ENCODE results near the gene KLHL28.

The KLHL28 gene, protein sequence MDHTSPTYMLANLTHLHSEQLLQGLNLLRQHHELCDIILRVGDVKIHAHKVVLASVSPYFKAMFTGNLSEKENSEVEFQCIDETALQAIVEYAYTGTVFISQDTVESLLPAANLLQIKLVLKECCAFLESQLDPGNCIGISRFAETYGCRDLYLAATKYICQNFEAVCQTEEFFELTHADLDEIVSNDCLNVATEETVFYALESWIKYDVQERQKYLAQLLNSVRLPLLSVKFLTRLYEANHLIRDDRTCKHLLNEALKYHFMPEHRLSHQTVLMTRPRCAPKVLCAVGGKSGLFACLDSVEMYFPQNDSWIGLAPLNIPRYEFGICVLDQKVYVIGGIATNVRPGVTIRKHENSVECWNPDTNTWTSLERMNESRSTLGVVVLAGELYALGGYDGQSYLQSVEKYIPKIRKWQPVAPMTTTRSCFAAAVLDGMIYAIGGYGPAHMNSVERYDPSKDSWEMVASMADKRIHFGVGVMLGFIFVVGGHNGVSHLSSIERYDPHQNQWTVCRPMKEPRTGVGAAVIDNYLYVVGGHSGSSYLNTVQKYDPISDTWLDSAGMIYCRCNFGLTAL

DNA sequence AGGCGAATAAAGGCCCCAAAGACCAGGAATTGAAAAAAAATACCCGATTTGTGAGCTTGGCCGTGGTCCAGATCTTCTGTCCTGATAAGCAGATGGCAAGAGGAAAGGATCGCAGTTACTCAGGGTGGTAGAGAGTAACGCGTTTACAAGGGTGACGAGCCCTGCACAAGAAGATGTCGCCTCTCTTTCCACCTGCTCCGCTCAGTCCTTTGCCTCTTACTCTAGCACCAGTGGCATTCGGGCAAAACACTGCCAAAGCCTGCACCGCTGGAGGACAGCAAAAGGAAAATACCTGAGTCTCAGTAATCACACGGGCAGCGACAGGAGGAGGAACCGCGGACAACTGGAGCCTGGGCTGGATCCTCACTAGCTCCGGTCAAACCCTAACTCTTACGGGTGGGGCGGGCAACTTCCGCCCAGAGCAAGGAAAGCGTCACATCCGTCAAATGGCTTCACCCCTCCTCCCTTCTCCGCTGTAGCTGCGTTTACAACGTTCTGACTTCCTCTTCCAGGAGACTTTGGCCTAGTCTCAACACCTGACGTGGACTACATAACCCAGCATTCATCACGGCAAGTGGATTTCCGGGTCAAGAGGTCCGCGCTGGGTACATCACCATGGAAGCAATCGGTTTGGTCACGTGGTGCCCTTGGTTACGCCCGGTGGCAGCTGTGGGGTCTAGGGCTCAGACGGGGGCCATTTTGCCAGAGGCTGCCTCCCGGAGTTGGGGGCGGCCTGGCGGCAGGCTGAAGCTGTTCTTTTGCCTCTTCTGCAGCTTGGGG lies at the start of gene KLHL28, which contains the start of gene TOGARAM1:
Gene KLHL28, minus strand, starts transcription at position 394 of the 780 bp plus-strand sequence. CDS start 16,019 bp downstream, outside the sequence.
Gene TOGARAM1, plus strand, starts transcription at position 637 of the 780 bp plus-strand sequence. CDS start 232 bp downstream, outside the sequence.
- peak; percentile 89 for DNase-seq

DNA sequence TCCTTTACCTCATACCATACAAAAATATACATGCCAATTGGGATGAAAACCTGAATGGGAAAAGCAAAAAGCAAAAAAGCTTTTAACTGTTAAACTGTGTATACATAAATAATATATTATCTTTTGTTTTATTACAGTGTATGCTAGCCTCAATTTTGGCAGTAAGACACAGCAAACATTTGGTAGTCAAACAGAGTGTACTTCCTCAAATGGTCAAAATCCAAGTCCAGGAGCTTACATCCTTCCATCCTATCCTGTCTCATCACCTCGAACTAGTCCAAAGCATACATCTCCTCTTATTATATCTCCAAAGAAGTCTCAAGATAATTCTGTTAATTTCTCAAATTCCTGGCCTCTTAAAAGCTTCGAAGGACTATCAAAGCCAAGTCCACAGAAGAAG lies 42.2 kb upstream of the KLHL28 start:
- no peak for DNase-seq

DNA sequence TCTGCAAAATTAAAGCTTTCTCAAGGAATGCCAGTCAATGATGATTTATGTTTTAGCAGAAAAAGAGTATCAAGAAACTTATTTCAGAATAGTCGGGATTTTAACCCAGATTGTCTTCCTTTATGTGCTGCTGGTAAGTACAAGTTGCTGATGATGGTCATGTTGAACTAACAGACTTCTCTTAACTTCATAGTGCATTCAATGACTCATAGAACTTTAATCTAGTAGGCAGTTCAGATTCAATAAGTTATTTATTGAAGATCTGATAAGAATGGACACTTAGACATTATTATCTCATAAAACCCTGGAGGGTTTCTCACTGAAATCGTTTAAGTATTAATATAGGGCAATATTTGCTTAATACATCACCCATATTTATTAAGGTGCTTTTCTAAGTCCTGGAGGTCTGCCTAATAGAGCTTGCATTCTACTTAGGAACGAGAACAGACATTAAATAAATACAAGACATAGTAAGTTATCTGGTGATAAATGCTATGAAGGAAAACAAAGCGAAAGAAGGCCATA lies 34.1 kb upstream of the KLHL28 start:
- no peak for DNase-seq

DNA sequence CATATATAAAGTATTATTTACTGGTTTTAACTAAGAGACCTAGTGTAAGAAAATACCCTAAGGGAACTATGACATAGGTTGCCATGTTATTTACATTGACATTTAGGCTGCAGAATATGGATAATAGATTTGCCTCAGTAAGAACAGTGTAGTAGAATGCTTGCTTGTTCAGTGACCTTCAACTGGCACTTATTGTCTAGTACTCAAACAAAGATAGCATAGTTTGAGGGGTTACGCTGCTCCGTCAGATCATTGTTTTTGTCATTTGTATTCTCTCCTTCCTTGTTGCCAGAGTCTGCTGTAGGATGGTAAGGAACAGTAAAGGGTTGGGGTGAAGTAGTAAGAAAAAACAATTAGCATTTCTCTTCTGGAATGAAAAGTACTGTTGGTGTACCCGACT lies 33.4 kb upstream of the KLHL28 start:
- DNase-seq = no peak

DNA sequence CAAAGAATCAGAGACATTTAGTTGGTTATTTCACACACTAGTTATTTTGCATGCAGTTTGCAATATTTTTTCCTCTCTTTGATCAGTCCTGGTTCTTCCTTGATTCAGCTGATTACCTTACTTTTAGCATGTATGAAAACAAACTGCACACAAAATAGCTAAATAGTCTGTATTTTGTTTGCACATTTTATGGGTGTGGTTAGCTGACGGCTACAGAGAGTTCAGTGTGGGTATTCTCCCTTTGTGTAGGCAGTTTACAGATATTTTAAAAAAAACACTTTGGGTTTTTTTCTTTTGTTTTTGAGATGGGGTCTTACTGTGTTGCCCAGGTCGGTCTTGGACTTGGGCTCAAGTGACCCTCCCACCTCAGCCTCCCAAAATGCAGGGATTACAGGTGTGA lies 28.8 kb upstream of the KLHL28 start:
- DNase-seq = no peak

DNA sequence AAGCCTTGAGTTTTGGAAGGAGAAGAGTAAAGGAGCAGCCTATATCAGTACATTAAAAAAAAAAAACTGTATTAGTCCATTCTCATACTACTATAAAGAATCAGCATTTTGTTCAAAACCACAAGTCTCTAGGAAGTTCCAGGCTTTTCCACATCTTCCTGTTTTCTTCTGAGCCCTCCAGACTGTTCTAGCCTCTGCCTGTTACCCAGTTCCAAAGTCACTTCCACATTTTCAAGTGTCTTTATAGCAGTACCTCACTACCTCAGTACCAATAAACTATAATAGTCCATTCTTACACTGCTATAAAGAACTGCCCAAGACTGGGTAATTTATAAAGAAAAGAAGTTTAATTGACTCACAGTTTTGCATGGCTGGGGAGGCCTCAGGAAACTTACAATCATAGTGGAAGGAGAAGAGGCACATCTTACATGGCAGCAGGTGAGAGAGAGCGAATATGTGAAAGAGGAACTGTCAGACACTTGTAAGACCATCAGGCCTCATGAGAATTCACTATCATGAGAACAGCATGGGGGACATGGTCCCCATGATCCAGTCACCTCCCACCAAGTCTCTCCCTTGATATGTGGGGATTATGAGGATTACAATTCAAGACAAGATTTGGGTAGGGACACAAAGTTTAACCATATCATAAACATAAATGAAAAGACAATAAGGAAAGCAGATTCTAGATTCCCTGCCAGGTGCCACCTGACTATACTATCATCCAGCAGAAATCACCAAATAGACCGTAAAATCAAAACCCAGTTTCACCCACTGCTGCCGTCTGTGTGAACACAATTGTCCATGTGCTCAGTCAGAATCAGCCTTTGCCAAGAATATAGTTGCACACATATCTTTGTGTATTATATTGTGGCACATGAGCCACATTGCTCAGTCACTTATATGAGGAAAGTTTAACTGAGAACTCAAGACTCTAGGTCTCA lies 28.0 kb upstream of the KLHL28 start:
- DNase-seq = no peak

DNA sequence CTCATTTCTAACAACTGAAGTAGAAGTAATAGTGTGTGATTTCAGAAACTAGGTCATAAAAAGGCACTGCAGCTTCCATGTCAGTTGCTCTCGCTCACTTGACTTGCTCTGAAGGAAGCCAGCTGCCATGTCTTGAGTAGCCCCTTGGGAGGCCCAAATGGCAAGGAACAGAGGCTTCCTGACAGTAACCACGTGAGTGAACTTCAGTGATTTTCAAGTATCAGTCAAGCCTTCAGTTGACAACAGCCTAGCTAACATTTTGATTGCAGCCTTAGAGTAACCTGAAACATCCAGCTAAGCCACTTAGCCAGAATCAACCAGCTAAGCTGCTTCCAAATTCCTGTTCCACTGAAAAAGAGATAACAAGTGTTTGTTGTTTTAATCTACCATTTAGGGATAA lies 26.9 kb upstream of the KLHL28 start:
- DNase-seq = no peak

DNA sequence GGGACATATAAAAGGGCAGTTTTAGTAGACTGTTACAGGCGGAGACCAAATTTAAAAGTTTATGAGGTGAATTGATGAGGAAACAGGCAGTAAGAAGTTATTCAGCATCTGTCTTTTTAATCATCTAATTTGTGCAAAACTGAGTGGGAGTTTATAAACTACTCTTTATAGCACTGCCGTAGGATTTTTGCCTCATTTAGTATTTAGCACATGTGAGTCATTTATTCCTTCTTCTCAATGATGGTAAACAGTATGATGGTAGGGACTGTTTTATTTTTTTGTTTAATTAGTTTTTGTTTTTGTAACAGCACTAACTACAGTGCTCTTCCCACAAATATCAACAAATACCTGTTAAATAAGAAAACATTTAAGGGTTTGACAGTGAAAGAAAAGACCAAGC lies 20.8 kb upstream of the KLHL28 start:
- no peak for DNase-seq

DNA sequence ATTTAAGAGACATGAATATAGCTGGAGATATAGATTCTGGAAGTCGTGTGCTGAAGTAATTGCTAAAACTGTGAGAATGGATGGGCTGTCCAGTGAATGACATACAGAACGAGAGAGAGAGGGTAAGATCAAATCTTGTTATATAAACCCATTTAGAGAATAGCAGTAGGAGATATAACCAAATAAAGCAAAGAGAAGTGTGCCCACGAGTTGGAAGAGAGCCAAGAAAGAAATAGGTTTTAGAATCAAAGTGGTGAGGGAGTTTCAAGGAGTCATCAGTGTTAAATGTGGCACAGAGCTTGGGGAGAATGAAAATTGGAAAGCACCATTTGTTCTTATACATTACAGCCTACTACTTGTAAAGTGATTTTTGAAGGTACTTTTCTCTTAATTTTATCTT lies 19.5 kb upstream of the KLHL28 start:
- no peak for DNase-seq

DNA sequence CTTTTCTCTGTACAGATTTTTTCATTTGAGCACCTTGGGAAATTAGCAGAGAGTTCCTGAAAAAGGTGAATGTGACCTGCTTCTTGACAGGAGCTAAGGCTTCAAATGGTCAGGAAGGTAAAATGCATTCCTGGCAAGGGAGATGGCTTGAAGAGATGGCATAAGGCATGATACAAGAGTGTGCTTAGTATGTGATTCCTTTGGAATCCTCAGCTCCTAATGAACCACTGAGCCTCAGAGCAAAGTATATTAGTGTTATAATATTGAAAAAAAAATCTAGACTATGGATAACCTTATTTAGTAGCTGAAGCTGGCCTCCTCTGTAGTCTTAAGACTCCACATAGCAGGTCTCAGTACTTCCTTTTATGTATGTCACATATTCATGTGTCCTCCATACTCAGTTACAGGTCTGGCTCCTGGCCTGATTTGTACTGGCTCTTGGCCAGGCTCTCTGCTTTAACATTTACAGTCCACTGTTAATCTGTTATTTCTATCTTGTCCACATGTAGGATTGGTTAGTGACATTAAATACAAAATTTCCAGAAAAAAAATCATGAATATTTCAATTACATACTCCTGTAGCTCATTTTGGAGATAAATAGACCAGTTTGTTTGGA lies 18.1 kb upstream of the KLHL28 start:
- DNase-seq = no peak

DNA sequence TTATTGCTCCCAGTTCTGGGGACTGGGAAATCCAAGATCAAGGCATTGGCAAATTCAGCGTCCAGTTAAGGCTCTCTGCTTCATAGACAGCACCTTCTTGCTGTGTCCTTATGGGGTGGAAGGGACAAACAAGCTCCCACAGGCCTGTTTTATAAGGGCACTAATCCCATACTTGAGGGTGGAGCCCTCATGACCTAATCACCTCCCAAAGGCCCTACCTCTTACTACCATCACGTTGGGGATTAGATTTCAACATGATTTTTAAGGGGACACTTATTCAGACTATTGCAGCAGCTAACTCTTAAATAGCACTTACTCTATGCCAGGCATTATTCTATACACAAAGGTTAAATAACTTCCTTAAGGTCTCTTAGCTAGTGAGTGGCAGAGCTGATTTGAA lies 17.5 kb upstream of the KLHL28 start:
- no peak for DNase-seq

DNA sequence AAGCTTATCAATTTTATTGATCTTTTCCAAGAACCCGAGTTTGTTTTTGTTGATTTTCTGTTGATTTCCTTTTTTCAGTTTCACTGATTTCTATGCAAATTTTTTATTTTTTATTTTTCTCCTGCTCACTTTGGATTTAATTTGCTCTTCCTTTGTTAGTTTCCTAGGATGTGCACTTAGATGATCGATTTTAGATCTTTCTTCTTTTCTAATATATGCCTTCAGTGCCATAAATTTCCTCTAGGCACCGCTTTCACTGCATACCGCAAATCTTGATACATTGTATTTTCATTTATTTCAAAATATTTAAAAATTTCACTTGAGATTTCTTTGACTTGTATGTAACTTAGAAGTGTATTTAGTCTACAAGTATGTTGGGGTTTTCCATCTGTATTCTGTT lies 9.7 kb upstream of the KLHL28 start:
- no peak for DNase-seq

DNA sequence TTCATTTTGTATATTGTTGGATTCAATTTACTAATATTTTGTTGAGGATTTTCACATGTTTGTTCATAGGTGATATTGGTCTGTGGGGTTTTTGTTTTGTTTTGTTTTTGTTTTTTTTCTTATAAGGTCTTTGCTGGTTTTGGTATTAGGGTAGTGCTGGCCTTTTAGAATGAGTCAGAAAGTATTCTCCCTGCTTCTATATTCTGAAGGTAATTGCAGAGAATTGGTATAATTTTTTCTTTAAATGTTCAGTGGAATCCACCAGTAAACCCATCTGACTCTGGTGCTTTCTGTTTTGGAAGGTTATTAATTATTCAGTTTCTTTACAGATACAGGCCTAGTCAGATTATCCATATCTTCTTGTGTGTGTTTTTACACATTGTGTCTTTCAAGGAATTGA lies 9.2 kb upstream of the KLHL28 start:
- no peak for DNase-seq

DNA sequence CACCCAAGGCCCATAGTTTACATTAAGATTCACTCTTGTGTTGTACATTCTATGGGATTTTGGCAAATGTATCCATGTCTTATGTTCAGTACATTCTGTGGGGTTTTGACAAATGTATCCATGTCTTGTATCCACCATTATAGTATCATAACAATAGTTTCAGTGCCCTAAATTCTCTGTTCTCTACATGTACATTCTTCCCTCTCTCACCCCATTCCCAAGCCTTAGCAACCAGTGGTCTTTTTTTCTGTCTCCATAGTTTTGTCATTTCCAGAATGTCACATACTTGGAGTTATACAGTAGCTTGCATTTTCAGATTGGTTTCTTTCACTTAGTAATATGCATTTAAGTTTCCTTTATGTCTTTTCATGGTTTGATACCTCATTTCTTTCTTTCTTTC lies 7.0 kb upstream of the KLHL28 start:
- DNase-seq = no peak

DNA sequence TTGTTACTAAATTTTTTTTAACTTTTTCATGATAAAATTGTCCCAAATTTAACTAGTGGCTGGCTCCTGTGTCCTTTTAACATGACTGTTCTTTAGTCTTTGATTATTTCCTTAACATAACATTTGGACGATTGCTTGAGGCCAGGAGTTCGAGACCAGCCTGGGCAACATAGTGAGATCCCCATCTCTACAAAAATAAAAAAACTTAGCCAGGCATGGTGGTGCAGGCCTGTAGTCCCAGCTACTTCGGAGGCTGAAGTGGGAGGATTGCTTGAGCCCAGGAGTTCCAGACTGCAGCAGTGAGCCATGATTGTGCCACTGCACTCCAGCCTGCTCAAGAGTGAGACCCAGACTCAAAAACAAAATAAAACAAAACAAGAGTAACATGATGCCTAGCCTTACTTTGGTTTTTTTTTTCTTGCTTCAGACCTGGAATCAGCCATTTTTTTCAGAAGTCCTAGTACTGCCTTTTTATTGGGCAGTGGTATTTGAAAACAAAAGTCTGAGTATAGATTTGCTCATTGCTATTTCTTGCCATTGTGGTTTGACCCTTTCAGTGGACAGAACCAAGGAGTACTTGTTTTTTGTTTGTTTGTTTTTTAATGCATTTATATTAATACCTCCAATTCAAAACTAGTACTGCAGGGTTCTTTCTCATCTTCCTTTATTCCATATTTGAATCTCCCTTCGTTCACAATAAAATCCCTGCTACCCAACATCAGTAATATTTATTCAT lies 5.0 kb upstream of the KLHL28 start:
- no peak for DNase-seq

DNA sequence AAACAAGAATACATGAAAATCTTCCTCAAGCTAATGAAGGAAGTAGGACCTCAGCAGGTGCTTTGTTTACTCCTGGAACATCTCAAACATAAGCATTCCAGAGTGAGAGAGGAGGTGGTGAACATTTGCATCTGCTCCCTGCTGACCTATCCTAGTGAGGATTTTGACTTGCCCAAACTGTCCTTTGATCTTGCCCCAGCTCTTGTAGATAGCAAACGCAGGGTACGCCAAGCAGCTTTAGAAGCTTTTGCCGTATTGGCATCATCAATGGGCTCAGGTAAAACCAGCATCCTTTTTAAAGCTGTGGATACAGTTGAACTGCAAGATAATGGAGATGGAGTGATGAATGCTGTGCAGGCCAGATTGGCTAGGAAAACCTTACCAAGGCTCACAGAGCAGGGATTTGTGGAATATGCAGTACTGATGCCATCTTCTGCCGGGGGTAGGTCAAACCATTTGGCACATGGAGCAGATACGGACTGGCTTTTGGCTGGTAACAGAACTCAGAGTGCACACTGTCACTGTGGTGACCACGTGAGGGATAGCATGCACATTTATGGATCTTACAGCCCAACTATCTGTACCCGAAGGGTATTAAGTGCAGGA lies 2.1 kb upstream of the KLHL28 start:
- DNase-seq = no peak

DNA sequence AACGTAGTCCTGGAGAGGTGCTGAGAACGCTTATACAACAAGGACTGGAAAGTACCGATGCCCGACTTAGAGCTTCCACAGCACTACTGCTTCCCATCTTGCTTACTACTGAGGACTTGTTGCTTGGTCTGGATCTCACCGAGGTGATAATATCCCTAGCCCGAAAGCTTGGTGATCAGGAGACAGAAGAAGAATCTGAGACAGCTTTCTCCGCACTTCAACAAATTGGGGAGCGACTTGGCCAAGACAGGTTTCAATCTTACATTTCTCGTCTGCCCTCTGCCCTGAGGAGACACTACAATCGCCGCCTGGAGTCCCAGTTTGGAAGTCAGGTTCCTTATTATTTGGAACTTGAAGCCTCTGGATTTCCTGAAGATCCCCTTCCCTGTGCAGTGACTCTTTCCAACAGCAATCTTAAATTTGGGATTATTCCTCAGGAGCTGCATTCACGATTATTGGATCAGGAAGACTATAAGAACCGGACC lies 1.3 kb upstream of the KLHL28 start:
- DNase-seq = no peak

DNA sequence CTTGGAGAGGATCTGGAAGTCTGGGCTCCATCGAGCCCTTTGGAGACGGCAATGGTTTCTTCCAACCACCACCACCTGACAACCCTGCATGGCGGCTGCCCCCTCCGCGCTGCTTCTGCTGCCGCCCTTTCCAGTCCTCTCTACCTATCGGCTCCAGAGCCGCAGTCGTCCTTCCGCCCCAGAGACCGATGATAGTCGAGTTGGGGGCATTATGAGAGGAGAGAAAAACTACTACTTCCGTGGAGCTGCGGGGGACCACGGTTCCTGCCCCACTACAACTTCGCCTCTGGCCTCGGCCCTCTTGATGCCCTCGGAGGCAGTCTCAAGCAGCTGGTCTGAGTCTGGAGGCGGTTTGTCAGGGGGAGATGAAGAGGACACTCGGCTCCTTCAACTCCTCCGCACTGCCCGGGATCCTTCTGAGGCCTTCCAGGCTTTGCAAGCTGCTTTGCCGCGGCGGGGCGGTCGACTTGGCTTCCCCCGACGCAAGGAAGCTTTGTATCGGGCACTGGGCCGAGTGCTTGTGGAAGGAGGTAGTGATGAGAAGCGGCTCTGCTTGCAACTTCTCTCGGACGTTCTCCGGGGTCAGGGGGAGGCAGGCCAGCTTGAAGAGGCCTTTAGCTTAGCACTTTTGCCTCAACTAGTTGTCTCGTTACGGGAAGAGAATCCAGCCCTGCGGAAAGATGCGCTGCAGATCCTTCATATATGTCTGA lies 742 bp upstream of the KLHL28 start:
- DNase-seq = peak; percentile 41

DNA sequence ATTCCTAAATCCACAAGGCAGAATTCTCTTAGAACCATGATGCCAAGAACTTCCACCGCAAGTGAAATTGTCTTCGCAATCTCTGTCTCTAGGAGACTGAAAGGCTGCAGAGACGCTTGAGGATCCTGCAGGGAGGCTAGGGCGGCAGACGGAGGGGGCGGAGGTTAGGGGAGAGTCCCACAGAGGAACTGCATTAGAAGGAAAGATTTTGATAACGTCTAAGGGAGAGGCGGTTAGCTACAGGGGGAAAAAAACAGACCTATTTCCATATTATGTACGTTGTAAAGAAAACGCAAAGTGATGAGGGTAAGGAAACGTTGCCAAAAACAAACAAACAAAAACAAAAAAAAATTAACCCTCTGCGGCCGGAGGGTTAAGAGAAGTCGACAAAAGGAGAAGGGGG lies 595 bp downstream of the KLHL28 start:
- peak; percentile 52 for DNase-seq

DNA sequence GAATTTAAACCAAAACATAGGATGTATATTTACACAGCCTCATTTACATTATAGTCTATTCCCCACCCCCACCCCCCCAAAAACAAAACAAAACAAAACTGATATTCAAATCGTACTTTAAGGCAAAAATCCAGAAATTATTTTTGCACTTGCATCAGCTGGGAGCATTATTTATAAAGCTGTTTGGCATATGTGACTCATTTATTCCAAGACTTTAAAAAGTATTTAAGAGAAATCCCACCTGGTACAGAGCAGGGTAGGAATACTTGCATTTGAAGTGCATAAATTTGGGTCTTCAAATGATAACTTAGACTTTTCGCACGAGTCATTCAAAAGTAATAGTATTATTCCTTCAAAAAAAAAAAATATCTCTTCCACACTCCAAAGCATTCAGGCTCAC lies 1.1 kb downstream of the KLHL28 start:
- no peak for DNase-seq
